Neutrophil (primary cell): ENCODE results near the gene VPS37C.

ENCODE experiments used
- H3K27ac ChIP-seq: fragments of 200-600 bp; sonication (generic); 2 replicates; pipeline ENCODE4 v1.5.1; 2016; ENCODE audit warnings: mild to moderate bottlenecking, moderate library complexity
- H3K27me3 ChIP-seq: fragments of 200-600 bp; sonication (generic); 2 replicates; pipeline ENCODE4 v1.6.0; 2016; ENCODE audit warnings: mild to moderate bottlenecking
- H3K36me3 ChIP-seq: fragments of 200-600 bp; sonication (generic); 2 replicates; pipeline ENCODE4 v1.5.1; 2017
- H3K4me1 ChIP-seq, 2 experiments: fragments of 200-600 bp in 1 of 2; sonication (generic) in 1 of 2; 1 replicate in 1 of 2; 2 replicates in 1 of 2; pipeline versions ENCODE4 v1.5.1 to v1.6.1; 2013 to 2016; ENCODE audit warnings: low read depth in 1 of 2, low read length in 1 of 2, mild to moderate bottlenecking in 1 of 2, moderate library complexity in 1 of 2; ENCODE audit not compliant: control insufficient read depth in 1 of 2, insufficient read depth in 1 of 2
- H3K4me3 ChIP-seq, 2 experiments: fragments of 200-600 bp in 1 of 2; sonication (generic) in 1 of 2; 1 replicate in 1 of 2; 2 replicates in 1 of 2; pipeline ENCODE4 v1.5.1; 2013 to 2016; ENCODE audit warnings: low read depth in 1 of 2, low read length in 1 of 2, mild to moderate bottlenecking in 1 of 2, moderate library complexity in 1 of 2
- H3K9me3 ChIP-seq: fragments of 200-600 bp; sonication (generic); 2 replicates; pipeline ENCODE4 v1.5.1; 2016
- CTCF ChIP-seq: fragments of 200-600 bp; sonication (generic); IDR thresholded peaks from 2 replicates; pipeline ENCODE4 v1.5.1; 2016; ENCODE audit warnings: antibody characterized with exemption

VPS37C gene

GRCh38 chr11:61132646-61133045 is 28.6 kb downstream of the VPS37C start:
- Histone ChIP-seq H3K4me3 (no peak overlapping the region), H3K36me3 (peaks cover 82% of the 10 kb centered on the region), H3K4me1 (peaks cover 5 to 8% of the 10 kb centered on the region in 2 experiments), H3K9me3 (no peaks in the 10 kb centered on the region), H3K27ac (no peak overlapping the region), H3K27me3 (no peaks in the 10 kb centered on the region)
- no peak for TF ChIP-seq CTCF

GRCh38 chr11:61131998-61132555 is 29.1 kb downstream of the VPS37C start:
- no peak overlapping the region for H3K4me3 ChIP-seq
- no peak overlapping the region for H3K27ac ChIP-seq
- no peak for TF ChIP-seq CTCF
- H3K36me3 ChIP-seq: peaks cover 82% of the 10 kb centered on the region
- H3K27me3 ChIP-seq: no peaks in the 10 kb centered on the region
- H3K4me1 ChIP-seq: peaks cover 5 to 8% of the 10 kb centered on the region in 2 experiments
- H3K9me3 ChIP-seq: no peaks in the 10 kb centered on the region

GRCh38 chr11:61131586-61131985 is 29.6 kb downstream of the VPS37C start:
- Histone ChIP-seq H3K36me3 (peaks cover 85% of the 10 kb centered on the region), H3K27ac (no peak overlapping the region)

GRCh38 chr11:61131186-61131585 is 30.0 kb downstream of the VPS37C start:
- Histone ChIP-seq H3K27me3 (no peaks in the 10 kb centered on the region), H3K9me3 (no peaks in the 10 kb centered on the region), H3K4me3 (no peak overlapping the region), H3K27ac (peak overlapping the region; percentile 62), H3K4me1 (peaks cover 5 to 8% of the 10 kb centered on the region in 2 experiments), H3K36me3 (peaks cover 89% of the 10 kb centered on the region)
- no peak for TF ChIP-seq CTCF

More at GRCh38 chr11:61131586-61131985, 29.6 kb downstream of the VPS37C start:
- H3K27me3 ChIP-seq: no peaks in the 10 kb centered on the region
- no peak for TF ChIP-seq CTCF
- H3K9me3 ChIP-seq: no peaks in the 10 kb centered on the region
- peaks cover 5 to 8% of the 10 kb centered on the region in 2 experiments for H3K4me1 ChIP-seq
- H3K4me3 ChIP-seq: no peak overlapping the region

GRCh38 chr11:61129639-61130523 is 31.3 kb downstream of the VPS37C start:
- Histone ChIP-seq H3K27me3 (no peaks in the 10 kb centered on the region), H3K27ac (peak overlapping the region; percentile 62), H3K9me3 (no peaks in the 10 kb centered on the region), H3K4me1 (peaks cover 5 to 8% of the 10 kb centered on the region in 2 experiments), H3K4me3 (no peak overlapping the region), H3K36me3 (peaks cover 83% of the 10 kb centered on the region)
- TF ChIP-seq CTCF: peak; percentile 99
